ENCODE measurements around the gene PIWIL1.

Gene PIWIL1

DNA sequence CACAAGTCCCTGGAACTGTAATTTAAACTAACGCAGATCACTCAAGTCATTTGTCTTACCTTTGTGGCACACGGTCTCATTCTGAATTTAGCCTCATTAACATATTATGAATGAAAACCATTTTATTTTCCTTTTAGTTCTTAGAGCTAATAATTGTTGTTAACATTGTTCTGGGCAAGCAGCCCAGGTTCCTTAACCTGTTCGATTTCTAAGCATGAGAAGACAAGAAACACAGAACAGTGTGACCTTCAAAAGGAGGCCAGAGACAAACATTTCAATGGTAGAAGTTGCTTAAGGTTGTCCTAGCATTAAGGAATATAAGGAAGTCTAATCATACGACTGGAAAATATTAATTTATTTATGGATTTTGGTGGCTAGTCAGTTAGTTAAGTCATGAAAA lies 35.2 kb downstream of the PIWIL1 start:
- Histone ChIP-seq H3K9me3 (ENCODE audit: severe bottlenecking) (no peaks in the 10 kb centered on the region), H3K27ac (ENCODE audit: poor library complexity, severe bottlenecking) (no peak overlapping the region), H3K36me3 (ENCODE audit: low read depth) (no peaks in the 10 kb centered on the region), H3K4me1 (ENCODE audit: insufficient read depth, poor library complexity, severe bottlenecking) (no peaks in the 10 kb centered on the region), H3K27me3 (ENCODE audit: insufficient read depth, poor library complexity, severe bottlenecking) (no peaks in the 10 kb centered on the region), H3K4me3 (ENCODE audit: severe bottlenecking) (no peak overlapping the region)
- TF ChIP-seq CTCF (IDR thresholded peaks at IDR 0.05; ENCODE audit: poor library complexity, severe bottlenecking), result no peak
- DNase-seq (ENCODE audit: low spot score) (no peak), ATAC-seq (ENCODE audit: low read depth) (no peak)

DNA sequence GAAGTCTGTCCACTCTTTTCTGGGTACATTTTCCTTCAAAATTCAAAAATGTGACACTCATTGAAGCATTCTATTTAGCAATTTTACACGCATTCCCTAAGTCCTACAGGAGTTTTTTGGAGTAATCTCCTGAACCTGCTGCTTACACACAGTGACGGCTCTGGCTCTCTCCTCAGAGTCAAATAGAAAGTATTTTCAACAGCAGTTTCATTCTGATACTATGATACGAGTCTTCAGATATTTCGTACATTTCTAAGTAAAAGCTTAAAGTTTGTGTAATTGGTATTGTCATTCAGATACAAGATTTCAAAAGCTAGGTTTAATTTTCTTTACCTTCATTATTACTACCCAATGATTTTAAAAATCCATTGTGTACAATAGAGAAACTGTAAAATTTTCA lies 36.4 kb downstream of the PIWIL1 start:
- no peak for TF ChIP-seq CTCF (IDR thresholded peaks at IDR 0.05; ENCODE audit: poor library complexity, severe bottlenecking)
- Histone ChIP-seq H3K9me3 (ENCODE audit: severe bottlenecking) (no peaks in the 10 kb centered on the region), H3K27ac (ENCODE audit: poor library complexity, severe bottlenecking) (no peak overlapping the region), H3K4me1 (ENCODE audit: insufficient read depth, poor library complexity, severe bottlenecking) (no peaks in the 10 kb centered on the region), H3K36me3 (ENCODE audit: low read depth) (no peaks in the 10 kb centered on the region), H3K4me3 (ENCODE audit: severe bottlenecking) (no peak overlapping the region), H3K27me3 (ENCODE audit: insufficient read depth, poor library complexity, severe bottlenecking) (no peaks in the 10 kb centered on the region)
- no peak for ATAC-seq (ENCODE audit: low read depth)
- no peak for DNase-seq (ENCODE audit: low spot score)

- no peaks in the 10 kb centered on the region for H3K9me3 ChIP-seq (ENCODE audit: severe bottlenecking)
- H3K4me3 ChIP-seq (ENCODE audit: severe bottlenecking), result no peak overlapping the region
- ATAC-seq (ENCODE audit: low read depth) (peak; percentile 59; the same call in 1 of the 3 replicates), DNase-seq (ENCODE audit: low spot score) (no peak)
- no peaks in the 10 kb centered on the region for H3K27me3 ChIP-seq (ENCODE audit: insufficient read depth, poor library complexity, severe bottlenecking)
- no peaks in the 10 kb centered on the region for H3K4me1 ChIP-seq (ENCODE audit: insufficient read depth, poor library complexity, severe bottlenecking)
- no peaks in the 10 kb centered on the region for H3K36me3 ChIP-seq (ENCODE audit: low read depth)
- TF ChIP-seq CTCF (IDR thresholded peaks at IDR 0.05; ENCODE audit: poor library complexity, severe bottlenecking), result no peak
- no peak overlapping the region for H3K27ac ChIP-seq (ENCODE audit: poor library complexity, severe bottlenecking)
Observed at GRCh38 chr12:130375296-130376287, 37.9 kb downstream of the PIWIL1 start.

GRCh38 chr12:130382818-130383217 lies 45.1 kb downstream of the PIWIL1 start:
- Histone ChIP-seq H3K36me3 (ENCODE audit: low read depth) (no peaks in the 10 kb centered on the region), H3K4me1 (ENCODE audit: insufficient read depth, poor library complexity, severe bottlenecking) (no peaks in the 10 kb centered on the region), H3K27ac (ENCODE audit: poor library complexity, severe bottlenecking) (no peak overlapping the region), H3K4me3 (ENCODE audit: severe bottlenecking) (no peak overlapping the region), H3K9me3 (ENCODE audit: severe bottlenecking) (no peaks in the 10 kb centered on the region), H3K27me3 (ENCODE audit: insufficient read depth, poor library complexity, severe bottlenecking) (peaks cover 4% of the 10 kb centered on the region)
- no peak for ATAC-seq (ENCODE audit: low read depth)
- no peak for DNase-seq (ENCODE audit: low spot score)
- TF ChIP-seq CTCF (IDR thresholded peaks at IDR 0.05; ENCODE audit: poor library complexity, severe bottlenecking), result no peak

- Histone ChIP-seq H3K27me3 (ENCODE audit: insufficient read depth, poor library complexity, severe bottlenecking) (peaks cover 4% of the 10 kb centered on the region), H3K27ac (ENCODE audit: poor library complexity, severe bottlenecking) (no peak overlapping the region), H3K4me3 (ENCODE audit: severe bottlenecking) (no peak overlapping the region), H3K9me3 (ENCODE audit: severe bottlenecking) (no peaks in the 10 kb centered on the region), H3K36me3 (ENCODE audit: low read depth) (no peaks in the 10 kb centered on the region), H3K4me1 (ENCODE audit: insufficient read depth, poor library complexity, severe bottlenecking) (no peaks in the 10 kb centered on the region)
- DNase-seq (ENCODE audit: low spot score) (no peak), ATAC-seq (ENCODE audit: low read depth) (no peak)
- no peak for TF ChIP-seq CTCF (IDR thresholded peaks at IDR 0.05; ENCODE audit: poor library complexity, severe bottlenecking)
Observed at GRCh38 chr12:130384234-130384633, 46.5 kb downstream of the PIWIL1 start.

All from RWPE2 (cell line).